GM23338 (cell line): ENCODE results near the gene SLC39A11. TPM values are rescaled to one million over a fixed set of nuclear protein-coding genes. Genes with fewer than 3 reads are reported as not detected.

Experiments used
- ATAC-seq: fragments of 200-7000 bp; cut with Tn5 transposase; 3 replicates; pipeline ENCODE4 v1.9.1; 2020
- DNase-seq: peaks from one replicate; pipeline ENCODE4 v3.0.0-alpha.2; 2015; ENCODE audit warnings: low spot score
- H2AFZ ChIP-seq: fragments of 200-600 bp; sonication (generic); 2 replicates; pipeline ENCODE4 v1.8.0; 2016; ENCODE audit warnings: antibody characterized with exemption, mild to moderate bottlenecking, moderate library complexity
- H3F3A ChIP-seq: fragments of 200-600 bp; sonication (generic); replicated peaks from 2 replicates; pipeline ENCODE4 v1.8.0; 2017; ENCODE audit warnings: antibody characterized with exemption, mixed run types, low read depth
- H3K27ac ChIP-seq: fragments of 200-600 bp; sonication (generic); 2 replicates; pipeline ENCODE4 v1.6.1; 2016; ENCODE audit warnings: low read depth
- H3K27me3 ChIP-seq: fragments of 200-600 bp; sonication (generic); 2 replicates; pipeline ENCODE4 v1.8.0; 2016; ENCODE audit warnings: mild to moderate bottlenecking, mixed run types, moderate library complexity; ENCODE audit not compliant: insufficient read depth
- H3K36me3 ChIP-seq: fragments of 200-600 bp; sonication (generic); 2 replicates; pipeline ENCODE4 v1.8.0; 2016; ENCODE audit warnings: mild to moderate bottlenecking; ENCODE audit not compliant: insufficient read depth
- H3K4me1 ChIP-seq: fragments of 200-600 bp; sonication (generic); 2 replicates; pipeline ENCODE4 v1.8.0; 2016; ENCODE audit warnings: mild to moderate bottlenecking, moderate library complexity; ENCODE audit not compliant: insufficient read depth
- H3K4me2 ChIP-seq: fragments of 200-600 bp; sonication (generic); 2 replicates; pipeline ENCODE4 v1.7.1; 2017; ENCODE audit warnings: mixed run types
- H3K4me3 ChIP-seq: fragments of 200-600 bp; sonication (generic); 2 replicates; pipeline ENCODE4 v1.6.1; 2016; ENCODE audit warnings: mixed run types
- H3K79me2 ChIP-seq: fragments of 200-600 bp; sonication (generic); replicated peaks from 2 replicates; pipeline ENCODE4 v1.8.0; 2017; ENCODE audit warnings: mild to moderate bottlenecking; ENCODE audit not compliant: insufficient read depth
- H3K9me2 ChIP-seq: fragments of 200-600 bp; sonication (generic); 2 replicates; pipeline ENCODE4 v1.8.0; 2017; ENCODE audit not compliant: insufficient read depth
- H4K20me1 ChIP-seq: fragments of 200-600 bp; sonication (generic); replicated peaks from 2 replicates; pipeline ENCODE4 v1.8.0; 2017; ENCODE audit warnings: mild to moderate bottlenecking; ENCODE audit not compliant: insufficient read depth
- H3K27ac Mint-ChIP-seq: 2 replicates; pipeline ENCODE4 v1.8.0; 2020; ENCODE audit warnings: inconsistent platforms, mild to moderate bottlenecking, moderate library complexity, mixed read lengths
- H3K27me3 Mint-ChIP-seq: 3 replicates; pipeline ENCODE4 v1.8.0; 2022; ENCODE audit warnings: low read depth, mild to moderate bottlenecking, moderate library complexity, mixed read lengths, inconsistent platforms; ENCODE audit not compliant: insufficient read depth, poor library complexity
- H3K36me3 Mint-ChIP-seq: 3 replicates; pipeline ENCODE4 v1.8.0; 2021; ENCODE audit warnings: low read depth, mild to moderate bottlenecking, inconsistent platforms, moderate library complexity, mixed read lengths
- H3K4me1 Mint-ChIP-seq: 3 replicates; pipeline ENCODE4 v1.8.0; 2020; ENCODE audit warnings: mild to moderate bottlenecking, inconsistent platforms, mixed read lengths
- H3K4me3 Mint-ChIP-seq: 3 replicates; pipeline ENCODE4 v1.8.0; 2021; ENCODE audit warnings: moderate library complexity, mild to moderate bottlenecking, inconsistent platforms, mixed read lengths
- H3K9me3 Mint-ChIP-seq: 3 replicates; pipeline ENCODE4 v1.8.0; 2020; ENCODE audit warnings: moderate library complexity, mild to moderate bottlenecking, inconsistent platforms, mixed read lengths
- CREB1 ChIP-seq: fragments of 250-450 bp; sonication (Bioruptor Pico); IDR thresholded peaks from 2 replicates; pipeline ENCODE4 v1.5.0; 2020; ENCODE audit warnings: low read depth, mild to moderate bottlenecking, moderate library complexity
- EZH2 ChIP-seq: fragments of 200-600 bp; sonication (generic); IDR thresholded peaks from one replicate; pipeline ENCODE4 v1.8.0; 2017; ENCODE audit warnings: antibody characterized with exemption, mild to moderate bottlenecking, low read depth; ENCODE audit not compliant: unreplicated experiment
- EZH2phosphoT487 ChIP-seq: fragments of 200-600 bp; sonication (generic); IDR thresholded peaks from one replicate; pipeline ENCODE4 v1.8.1; 2018; ENCODE audit warnings: antibody characterized with exemption; ENCODE audit not compliant: unreplicated experiment
- JUNB ChIP-seq: IDR thresholded peaks from one replicate; pipeline ENCODE4 v1.6.1; 2016; ENCODE audit warnings: antibody characterized with exemption; ENCODE audit not compliant: unreplicated experiment
- NANOG ChIP-seq: IDR thresholded peaks from 2 replicates; pipeline ENCODE4 v1.6.1; 2016; ENCODE audit warnings: antibody characterized with exemption, borderline replicate concordance
- POLR2AphosphoS5 ChIP-seq: IDR thresholded peaks from 2 replicates; pipeline ENCODE4 v1.6.1; 2016; ENCODE audit warnings: antibody characterized with exemption, low read depth
- STAT1 ChIP-seq: IDR thresholded peaks from one replicate; pipeline ENCODE4 v1.6.1; 2016; ENCODE audit warnings: antibody characterized with exemption; ENCODE audit not compliant: unreplicated experiment
- ZNF114 ChIP-seq: fragments of 250-450 bp; sonication (Bioruptor Pico); IDR thresholded peaks from 2 replicates; pipeline ENCODE4 v1.5.0; 2020; ENCODE audit warnings: mild to moderate bottlenecking, moderate library complexity
- ZNF331 ChIP-seq: fragments of 250-450 bp; sonication (Bioruptor Pico); IDR thresholded peaks from 2 replicates; pipeline ENCODE4 v1.5.0; 2020; ENCODE audit warnings: low read depth, mild to moderate bottlenecking, moderate library complexity
- polyA plus RNA-seq: library from polyadenylated mRNA; unstranded; fragments of >200 nt; fragmentation: Nextera tagmentation; extraction: Ambion mirVana; gene quantifications from 2 replicates; pipeline ENCODE4 v1.2.1, GENCODE V29; 2016
- total RNA-seq: library from RNA; depleted of rRNA; stranded (reverse); fragments of >200 nt; shearing (Covaris generic); gene quantifications from 2 replicates; pipeline ENCODE4 v1.2.3, GENCODE V29; 2014
- TF ChIP-seq, protein P1 (sequence below): IDR thresholded peaks from one replicate; pipeline ENCODE4 v1.6.1; 2018; ENCODE audit warnings: antibody characterized with exemption; ENCODE audit not compliant: unreplicated experiment
- TF ChIP-seq, protein P2 (sequence below), 2 experiments: fragments of 200-600 bp in 1 of 2; sonication (generic) in 1 of 2; conservative IDR thresholded peaks; 2 replicates each; pipeline versions ENCODE4 v1.5.1 to v1.6.1; 2016 to 2017; ENCODE audit warnings: antibody characterized with exemption in 2 of 2, low read depth in 2 of 2, mild to moderate bottlenecking in 2 of 2, moderate library complexity in 1 of 2
- TF ChIP-seq, protein P3 (sequence below): IDR thresholded peaks from 2 replicates; pipeline ENCODE4 v1.6.1; 2016; ENCODE audit warnings: antibody characterized with exemption
- TF ChIP-seq, protein P4 (sequence below): fragments of 250-450 bp; sonication (Bioruptor Pico); IDR thresholded peaks from 2 replicates; pipeline ENCODE4 v1.5.0; 2020; ENCODE audit warnings: mild to moderate bottlenecking, moderate library complexity

Gene SLC39A11
- total and polyA plus RNA-seq, 2 experiments from 2014 or later, result 10.8 to 18.1 TPM

DNA sequence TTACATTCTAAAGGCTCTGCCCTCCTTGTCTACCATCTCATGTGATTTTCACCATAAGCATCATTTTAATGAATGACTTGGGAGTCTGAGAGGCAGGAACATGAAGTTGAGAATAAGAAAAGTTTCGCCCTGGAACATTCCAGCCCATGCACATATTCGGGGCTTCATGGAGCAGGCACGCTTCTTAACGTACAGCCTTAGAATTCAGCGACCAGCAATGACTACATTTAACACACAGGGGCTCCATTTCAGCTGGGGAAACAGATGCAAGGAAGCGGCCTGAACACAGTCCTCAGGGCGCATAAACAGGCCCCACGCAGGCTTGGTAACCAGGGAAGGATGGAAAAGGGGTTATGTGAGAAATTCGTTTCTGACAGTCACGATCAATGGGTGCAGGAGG lies 357.4 kb downstream of the SLC39A11 start:
- H3K4me1 Mint-ChIP-seq, result no peaks in the 10 kb centered on the region
- Histone ChIP-seq H3K79me2 (no peaks in the 10 kb centered on the region), H3K36me3 (no peaks in the 10 kb centered on the region), H3K27me3 (no peaks in the 10 kb centered on the region), H4K20me1 (no peaks in the 10 kb centered on the region), H3K27ac (no peak overlapping the region), H3K9me2 (no peaks in the 10 kb centered on the region), H3K4me1 (no peaks in the 10 kb centered on the region), H3K4me2 (no peak overlapping the region), H3F3A (no peaks in the 10 kb centered on the region), H3K4me3 (no peak overlapping the region), H2AFZ (no peak overlapping the region)
- H3K36me3 Mint-ChIP-seq, result no peaks in the 10 kb centered on the region
- H3K27ac Mint-ChIP-seq, result no peak overlapping the region
- TF ChIP-seq, protein P1, sequence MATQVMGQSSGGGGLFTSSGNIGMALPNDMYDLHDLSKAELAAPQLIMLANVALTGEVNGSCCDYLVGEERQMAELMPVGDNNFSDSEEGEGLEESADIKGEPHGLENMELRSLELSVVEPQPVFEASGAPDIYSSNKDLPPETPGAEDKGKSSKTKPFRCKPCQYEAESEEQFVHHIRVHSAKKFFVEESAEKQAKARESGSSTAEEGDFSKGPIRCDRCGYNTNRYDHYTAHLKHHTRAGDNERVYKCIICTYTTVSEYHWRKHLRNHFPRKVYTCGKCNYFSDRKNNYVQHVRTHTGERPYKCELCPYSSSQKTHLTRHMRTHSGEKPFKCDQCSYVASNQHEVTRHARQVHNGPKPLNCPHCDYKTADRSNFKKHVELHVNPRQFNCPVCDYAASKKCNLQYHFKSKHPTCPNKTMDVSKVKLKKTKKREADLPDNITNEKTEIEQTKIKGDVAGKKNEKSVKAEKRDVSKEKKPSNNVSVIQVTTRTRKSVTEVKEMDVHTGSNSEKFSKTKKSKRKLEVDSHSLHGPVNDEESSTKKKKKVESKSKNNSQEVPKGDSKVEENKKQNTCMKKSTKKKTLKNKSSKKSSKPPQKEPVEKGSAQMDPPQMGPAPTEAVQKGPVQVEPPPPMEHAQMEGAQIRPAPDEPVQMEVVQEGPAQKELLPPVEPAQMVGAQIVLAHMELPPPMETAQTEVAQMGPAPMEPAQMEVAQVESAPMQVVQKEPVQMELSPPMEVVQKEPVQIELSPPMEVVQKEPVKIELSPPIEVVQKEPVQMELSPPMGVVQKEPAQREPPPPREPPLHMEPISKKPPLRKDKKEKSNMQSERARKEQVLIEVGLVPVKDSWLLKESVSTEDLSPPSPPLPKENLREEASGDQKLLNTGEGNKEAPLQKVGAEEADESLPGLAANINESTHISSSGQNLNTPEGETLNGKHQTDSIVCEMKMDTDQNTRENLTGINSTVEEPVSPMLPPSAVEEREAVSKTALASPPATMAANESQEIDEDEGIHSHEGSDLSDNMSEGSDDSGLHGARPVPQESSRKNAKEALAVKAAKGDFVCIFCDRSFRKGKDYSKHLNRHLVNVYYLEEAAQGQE, result no peak
- no peak for TF ChIP-seq POLR2AphosphoS5
- TF ChIP-seq JUNB, result no peak
- no peak for TF ChIP-seq NANOG
- no peak for TF ChIP-seq CREB1
- TF ChIP-seq ZNF331 (CRISPR knock-in tag), result no peak
- no peak for TF ChIP-seq EZH2phosphoT487
- TF ChIP-seq, protein P2, sequence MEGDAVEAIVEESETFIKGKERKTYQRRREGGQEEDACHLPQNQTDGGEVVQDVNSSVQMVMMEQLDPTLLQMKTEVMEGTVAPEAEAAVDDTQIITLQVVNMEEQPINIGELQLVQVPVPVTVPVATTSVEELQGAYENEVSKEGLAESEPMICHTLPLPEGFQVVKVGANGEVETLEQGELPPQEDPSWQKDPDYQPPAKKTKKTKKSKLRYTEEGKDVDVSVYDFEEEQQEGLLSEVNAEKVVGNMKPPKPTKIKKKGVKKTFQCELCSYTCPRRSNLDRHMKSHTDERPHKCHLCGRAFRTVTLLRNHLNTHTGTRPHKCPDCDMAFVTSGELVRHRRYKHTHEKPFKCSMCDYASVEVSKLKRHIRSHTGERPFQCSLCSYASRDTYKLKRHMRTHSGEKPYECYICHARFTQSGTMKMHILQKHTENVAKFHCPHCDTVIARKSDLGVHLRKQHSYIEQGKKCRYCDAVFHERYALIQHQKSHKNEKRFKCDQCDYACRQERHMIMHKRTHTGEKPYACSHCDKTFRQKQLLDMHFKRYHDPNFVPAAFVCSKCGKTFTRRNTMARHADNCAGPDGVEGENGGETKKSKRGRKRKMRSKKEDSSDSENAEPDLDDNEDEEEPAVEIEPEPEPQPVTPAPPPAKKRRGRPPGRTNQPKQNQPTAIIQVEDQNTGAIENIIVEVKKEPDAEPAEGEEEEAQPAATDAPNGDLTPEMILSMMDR (conservative IDR thresholded peaks at IDR 0.05; ENCODE audit: low read depth in 2 of 2), result no peak
- TF ChIP-seq STAT1, result no peak
- TF ChIP-seq ZNF114, result no peak
- no peak for TF ChIP-seq EZH2
- TF ChIP-seq, protein P3, sequence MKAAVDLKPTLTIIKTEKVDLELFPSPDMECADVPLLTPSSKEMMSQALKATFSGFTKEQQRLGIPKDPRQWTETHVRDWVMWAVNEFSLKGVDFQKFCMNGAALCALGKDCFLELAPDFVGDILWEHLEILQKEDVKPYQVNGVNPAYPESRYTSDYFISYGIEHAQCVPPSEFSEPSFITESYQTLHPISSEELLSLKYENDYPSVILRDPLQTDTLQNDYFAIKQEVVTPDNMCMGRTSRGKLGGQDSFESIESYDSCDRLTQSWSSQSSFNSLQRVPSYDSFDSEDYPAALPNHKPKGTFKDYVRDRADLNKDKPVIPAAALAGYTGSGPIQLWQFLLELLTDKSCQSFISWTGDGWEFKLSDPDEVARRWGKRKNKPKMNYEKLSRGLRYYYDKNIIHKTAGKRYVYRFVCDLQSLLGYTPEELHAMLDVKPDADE, result no peak
- TF ChIP-seq, protein P4, sequence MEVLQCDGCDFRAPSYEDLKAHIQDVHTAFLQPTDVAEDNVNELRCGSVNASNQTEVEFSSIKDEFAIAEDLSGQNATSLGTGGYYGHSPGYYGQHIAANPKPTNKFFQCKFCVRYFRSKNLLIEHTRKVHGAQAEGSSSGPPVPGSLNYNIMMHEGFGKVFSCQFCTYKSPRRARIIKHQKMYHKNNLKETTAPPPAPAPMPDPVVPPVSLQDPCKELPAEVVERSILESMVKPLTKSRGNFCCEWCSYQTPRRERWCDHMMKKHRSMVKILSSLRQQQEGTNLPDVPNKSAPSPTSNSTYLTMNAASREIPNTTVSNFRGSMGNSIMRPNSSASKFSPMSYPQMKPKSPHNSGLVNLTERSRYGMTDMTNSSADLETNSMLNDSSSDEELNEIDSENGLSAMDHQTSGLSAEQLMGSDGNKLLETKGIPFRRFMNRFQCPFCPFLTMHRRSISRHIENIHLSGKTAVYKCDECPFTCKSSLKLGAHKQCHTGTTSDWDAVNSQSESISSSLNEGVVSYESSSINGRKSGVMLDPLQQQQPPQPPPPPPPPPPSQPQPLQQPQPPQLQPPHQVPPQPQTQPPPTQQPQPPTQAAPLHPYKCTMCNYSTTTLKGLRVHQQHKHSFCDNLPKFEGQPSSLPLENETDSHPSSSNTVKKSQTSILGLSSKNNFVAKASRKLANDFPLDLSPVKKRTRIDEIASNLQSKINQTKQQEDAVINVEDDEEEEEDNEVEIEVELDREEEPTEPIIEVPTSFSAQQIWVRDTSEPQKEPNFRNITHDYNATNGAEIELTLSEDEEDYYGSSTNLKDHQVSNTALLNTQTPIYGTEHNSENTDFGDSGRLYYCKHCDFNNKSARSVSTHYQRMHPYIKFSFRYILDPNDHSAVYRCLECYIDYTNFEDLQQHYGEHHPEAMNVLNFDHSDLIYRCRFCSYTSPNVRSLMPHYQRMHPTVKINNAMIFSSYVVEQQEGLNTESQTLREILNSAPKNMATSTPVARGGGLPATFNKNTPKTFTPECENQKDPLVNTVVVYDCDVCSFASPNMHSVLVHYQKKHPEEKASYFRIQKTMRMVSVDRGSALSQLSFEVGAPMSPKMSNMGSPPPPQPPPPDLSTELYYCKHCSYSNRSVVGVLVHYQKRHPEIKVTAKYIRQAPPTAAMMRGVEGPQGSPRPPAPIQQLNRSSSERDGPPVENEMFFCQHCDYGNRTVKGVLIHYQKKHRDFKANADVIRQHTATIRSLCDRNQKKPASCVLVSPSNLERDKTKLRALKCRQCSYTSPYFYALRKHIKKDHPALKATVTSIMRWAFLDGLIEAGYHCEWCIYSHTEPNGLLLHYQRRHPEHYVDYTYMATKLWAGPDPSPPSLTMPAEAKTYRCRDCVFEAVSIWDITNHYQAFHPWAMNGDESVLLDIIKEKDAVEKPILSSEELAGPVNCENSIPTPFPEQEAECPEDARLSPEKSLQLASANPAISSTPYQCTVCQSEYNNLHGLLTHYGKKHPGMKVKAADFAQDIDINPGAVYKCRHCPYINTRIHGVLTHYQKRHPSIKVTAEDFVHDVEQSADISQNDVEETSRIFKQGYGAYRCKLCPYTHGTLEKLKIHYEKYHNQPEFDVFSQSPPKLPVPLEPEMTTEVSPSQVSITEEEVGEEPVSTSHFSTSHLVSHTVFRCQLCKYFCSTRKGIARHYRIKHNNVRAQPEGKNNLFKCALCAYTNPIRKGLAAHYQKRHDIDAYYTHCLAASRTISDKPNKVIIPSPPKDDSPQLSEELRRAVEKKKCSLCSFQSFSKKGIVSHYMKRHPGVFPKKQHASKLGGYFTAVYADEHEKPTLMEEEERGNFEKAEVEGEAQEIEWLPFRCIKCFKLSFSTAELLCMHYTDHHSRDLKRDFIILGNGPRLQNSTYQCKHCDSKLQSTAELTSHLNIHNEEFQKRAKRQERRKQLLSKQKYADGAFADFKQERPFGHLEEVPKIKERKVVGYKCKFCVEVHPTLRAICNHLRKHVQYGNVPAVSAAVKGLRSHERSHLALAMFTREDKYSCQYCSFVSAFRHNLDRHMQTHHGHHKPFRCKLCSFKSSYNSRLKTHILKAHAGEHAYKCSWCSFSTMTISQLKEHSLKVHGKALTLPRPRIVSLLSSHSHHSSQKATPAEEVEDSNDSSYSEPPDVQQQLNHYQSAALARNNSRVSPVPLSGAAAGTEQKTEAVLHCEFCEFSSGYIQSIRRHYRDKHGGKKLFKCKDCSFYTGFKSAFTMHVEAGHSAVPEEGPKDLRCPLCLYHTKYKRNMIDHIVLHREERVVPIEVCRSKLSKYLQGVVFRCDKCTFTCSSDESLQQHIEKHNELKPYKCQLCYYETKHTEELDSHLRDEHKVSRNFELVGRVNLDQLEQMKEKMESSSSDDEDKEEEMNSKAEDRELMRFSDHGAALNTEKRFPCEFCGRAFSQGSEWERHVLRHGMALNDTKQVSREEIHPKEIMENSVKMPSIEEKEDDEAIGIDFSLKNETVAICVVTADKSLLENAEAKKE (CRISPR knock-in tag), result no peak
- DNase-seq (no peak), ATAC-seq (no peak)
- H3K9me3 Mint-ChIP-seq, result no peaks in the 10 kb centered on the region
- peaks cover 5% of the 10 kb centered on the region for H3K27me3 Mint-ChIP-seq
- H3K4me3 Mint-ChIP-seq, result no peak overlapping the region
